CD14-positive monocyte (primary cell): Measurements from ENCODE around the gene PLXNB1. TPM values are rescaled to one million over a fixed set of nuclear protein-coding genes. Genes with fewer than 3 reads are reported as not detected.
"Not testable (repeated sequence)": the region's sequence is repeated elsewhere in the genome, so short reads cannot be mapped to it uniquely, and the experiment has no call there.

Experiments used
- DNase-seq, 3 donors: peaks; one replicate each; pipeline ENCODE4 v3.0.0-alpha.2; 2011 to 2022
- H2AFZ ChIP-seq: 2 replicates; pipeline ENCODE4 v1.6.0; 2012; ENCODE audit warnings: mild to moderate bottlenecking, low read depth, low read length, inconsistent platforms; ENCODE audit not compliant: insufficient read depth, poor library complexity, severe bottlenecking
- H3K27ac ChIP-seq, 2 donors: 1 replicate in 1 of 2; 2 replicates in 1 of 2; pipeline ENCODE4 v1.5.1; 2012 to 2013; ENCODE audit warnings: low read length in 2 of 2, control low read depth in 1 of 2, inconsistent platforms in 1 of 2, low read depth in 1 of 2, mild to moderate bottlenecking in 1 of 2
- H3K27me3 ChIP-seq, 2 donors: one replicate each; pipeline versions ENCODE4 v1.6.0 to v1.6.1; 2011 to 2013; ENCODE audit warnings: low read length in 2 of 2; ENCODE audit not compliant: control insufficient read depth in 2 of 2, insufficient read depth in 2 of 2
- H3K36me3 ChIP-seq, 2 donors: replicated peaks in 1 of 2; 1 replicate in 1 of 2; 2 replicates in 1 of 2; pipeline versions ENCODE4 v1.5.1 to v1.6.1; 2012 to 2013; ENCODE audit warnings: low read length in 2 of 2, control low read depth in 1 of 2, inconsistent platforms in 1 of 2, mild to moderate bottlenecking in 1 of 2; ENCODE audit not compliant: insufficient read depth in 2 of 2, control insufficient read depth in 1 of 2
- H3K4me1 ChIP-seq, 2 donors: 1 replicate in 1 of 2; 2 replicates in 1 of 2; pipeline versions ENCODE4 v1.5.1 to v1.6.1; 2012 to 2013; ENCODE audit warnings: low read length in 2 of 2, control low read depth in 1 of 2, inconsistent platforms in 1 of 2, mild to moderate bottlenecking in 1 of 2, moderate library complexity in 1 of 2; ENCODE audit not compliant: insufficient read depth in 2 of 2, control insufficient read depth in 1 of 2
- H3K4me2 ChIP-seq: replicated peaks from 2 replicates; pipeline ENCODE3; 2012; ENCODE audit warnings: low read length, moderate library complexity, mild to moderate bottlenecking; ENCODE audit not compliant: poor library complexity, severe bottlenecking; ENCODE audit errors: extremely low read depth
- H3K4me3 ChIP-seq, 3 experiments: fragments of 200-600 bp in 1 of 3; sonication (generic) in 1 of 3; replicated peaks in 1 of 3; 1 replicate in 2 of 3; 2 replicates in 1 of 3; pipeline ENCODE4 v1.5.1; 2011 to 2013; ENCODE audit warnings: low read length in 3 of 3, mild to moderate bottlenecking in 3 of 3, control low read depth in 2 of 3, low read depth in 2 of 3, inconsistent platforms in 1 of 3, moderate library complexity in 1 of 3
- H3K79me2 ChIP-seq: 2 replicates; pipeline ENCODE4 v1.6.0; 2012; ENCODE audit warnings: mild to moderate bottlenecking, control low read depth, inconsistent platforms, low read length, moderate library complexity; ENCODE audit not compliant: insufficient read depth
- H3K9ac ChIP-seq: 2 replicates; pipeline ENCODE4 v1.6.0; 2017; ENCODE audit warnings: low read length, mild to moderate bottlenecking; ENCODE audit not compliant: insufficient read depth, poor library complexity, severe bottlenecking
- H3K9me3 ChIP-seq, 2 donors: replicated peaks in 1 of 2; 1 replicate in 1 of 2; 2 replicates in 1 of 2; pipeline versions ENCODE4 v1.5.1 to v1.6.1; 2012 to 2013; ENCODE audit warnings: low read length in 2 of 2, control low read depth in 1 of 2; ENCODE audit not compliant: control insufficient read depth in 1 of 2, insufficient read depth in 1 of 2
- H4K20me1 ChIP-seq: 2 replicates; pipeline ENCODE4 v1.6.0; 2012; ENCODE audit warnings: mild to moderate bottlenecking, low read length, control low read depth, moderate library complexity; ENCODE audit not compliant: insufficient read depth
- H3K27ac Mint-ChIP-seq, 7 donors: one replicate each; pipeline ENCODE4 v1.8.0; 2020; ENCODE audit warnings: mild to moderate bottlenecking in 7 of 7, mixed read lengths in 7 of 7, moderate library complexity in 6 of 7, inconsistent platforms in 2 of 7
- H3K27me3 Mint-ChIP-seq, 3 donors: one replicate each; pipeline ENCODE4 v1.8.0; 2021 to 2022; ENCODE audit warnings: low read depth in 3 of 3, mild to moderate bottlenecking in 3 of 3, mixed read lengths in 3 of 3, moderate library complexity in 3 of 3, inconsistent platforms in 1 of 3
- H3K36me3 Mint-ChIP-seq, 2 donors: one replicate each; pipeline ENCODE4 v1.8.0; 2020; ENCODE audit warnings: mixed read lengths in 2 of 2, inconsistent platforms in 1 of 2, mild to moderate bottlenecking in 1 of 2
- H3K4me1 Mint-ChIP-seq: one replicate; pipeline ENCODE4 v1.8.0; 2020; ENCODE audit warnings: mild to moderate bottlenecking, mixed read lengths
- H3K4me3 Mint-ChIP-seq, 2 donors: one replicate each; pipeline ENCODE4 v1.8.0; 2020; ENCODE audit warnings: mild to moderate bottlenecking in 2 of 2, mixed read lengths in 2 of 2, moderate library complexity in 1 of 2
- H3K9me3 Mint-ChIP-seq, 7 donors: one replicate each; pipeline ENCODE4 v1.8.0; 2020 to 2022; ENCODE audit warnings: mixed read lengths in 7 of 7, mild to moderate bottlenecking in 6 of 7, moderate library complexity in 6 of 7, inconsistent platforms in 2 of 7
- WGBS: methylation state at CpG from one replicate; pipeline ENCODE4 v1.1.5; 2013; ENCODE audit warnings: missing lambda C conversion rate; ENCODE audit not compliant: insufficient coverage; 5-methylcytosine and 5-hydroxymethylcytosine counted together
- intact Hi-C, 2 donors: fragments of 100-400 bp; cut with micrococcal nuclease; formaldehyde crosslinking; loops; one replicate each; pipeline versions ENCODE4 v1.15.0 to v1.15.1; 2023
- polyA plus RNA-seq, 3 donors: library from polyadenylated mRNA; depleted of rRNA in 1 of 3; unstranded in 2 of 3; stranded (reverse) in 1 of 3; fragments of 300-500 nt in 2 of 3; fragments of >200 nt in 1 of 3; fragmentation: Illumina TruSeq in 2 of 3; gene quantifications; 1 replicate in 2 of 3; 2 replicates in 1 of 3; pipeline ENCODE4 v1.2.3, GENCODE V29; 2012 to 2021
- TF ChIP-seq, protein P1 (sequence below): fragments of 200-600 bp; IDR thresholded peaks from one replicate; pipeline ENCODE4 v1.8.0; 2022; ENCODE audit warnings: antibody characterized with exemption, mild to moderate bottlenecking

The PLXNB1 gene
- polyA plus RNA-seq, 3 donors, result 0.14 to 4.3 TPM; not detected in 1

DNA sequence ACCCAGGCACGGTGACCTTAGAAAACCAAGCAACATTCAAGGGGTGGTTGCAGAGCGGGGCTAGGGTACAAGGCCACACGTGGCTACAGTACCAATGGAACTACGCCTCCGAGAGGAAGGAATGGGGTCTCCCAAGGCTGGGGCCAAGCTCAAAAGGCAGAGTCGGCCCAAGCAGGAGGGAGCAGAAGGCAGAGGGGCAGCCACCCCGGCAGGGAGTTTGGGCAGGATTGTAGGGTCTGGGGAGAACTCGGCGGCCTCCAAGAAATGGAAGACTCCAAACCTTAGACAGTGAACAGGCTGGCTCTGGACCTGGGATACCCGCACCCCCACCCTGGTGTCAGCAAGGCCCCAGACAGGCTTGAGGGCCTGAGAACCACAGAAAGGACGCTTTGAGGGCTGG, 45.3 kb upstream of the PLXNB1 start:
- Mint-ChIP-seq H3K27me3 (no peaks in the 10 kb centered on the region), H3K27ac (peak overlapping the region in 4 of 7 donors; percentile 47 to 71 (median 62)), H3K4me3 (no peak overlapping the region), H3K9me3 (no peaks in the 10 kb centered on the region), H3K36me3 (peaks cover 39 to 61% of the 10 kb centered on the region in 2 donors), H3K4me1 (peaks cover 31% of the 10 kb centered on the region)
- no peak overlapping the region for H2AFZ ChIP-seq
- intact Hi-C loops, result no loop called here
- peaks cover 19% of the 10 kb centered on the region for H4K20me1 ChIP-seq
- H3K4me2 ChIP-seq, result no peak overlapping the region
- H3K4me1 ChIP-seq, result peaks cover 29 to 36% of the 10 kb centered on the region in 2 donors
- H3K27me3 ChIP-seq, result no peaks in the 10 kb centered on the region
- H3K9ac ChIP-seq, result no peak overlapping the region
- 93% methylated on average over 9 of the region's 11 CpGs for WGBS
- no peak for DNase-seq
- H3K36me3 ChIP-seq, result peaks cover 18 to 50% of the 10 kb centered on the region in 2 donors
- TF ChIP-seq, protein P1, sequence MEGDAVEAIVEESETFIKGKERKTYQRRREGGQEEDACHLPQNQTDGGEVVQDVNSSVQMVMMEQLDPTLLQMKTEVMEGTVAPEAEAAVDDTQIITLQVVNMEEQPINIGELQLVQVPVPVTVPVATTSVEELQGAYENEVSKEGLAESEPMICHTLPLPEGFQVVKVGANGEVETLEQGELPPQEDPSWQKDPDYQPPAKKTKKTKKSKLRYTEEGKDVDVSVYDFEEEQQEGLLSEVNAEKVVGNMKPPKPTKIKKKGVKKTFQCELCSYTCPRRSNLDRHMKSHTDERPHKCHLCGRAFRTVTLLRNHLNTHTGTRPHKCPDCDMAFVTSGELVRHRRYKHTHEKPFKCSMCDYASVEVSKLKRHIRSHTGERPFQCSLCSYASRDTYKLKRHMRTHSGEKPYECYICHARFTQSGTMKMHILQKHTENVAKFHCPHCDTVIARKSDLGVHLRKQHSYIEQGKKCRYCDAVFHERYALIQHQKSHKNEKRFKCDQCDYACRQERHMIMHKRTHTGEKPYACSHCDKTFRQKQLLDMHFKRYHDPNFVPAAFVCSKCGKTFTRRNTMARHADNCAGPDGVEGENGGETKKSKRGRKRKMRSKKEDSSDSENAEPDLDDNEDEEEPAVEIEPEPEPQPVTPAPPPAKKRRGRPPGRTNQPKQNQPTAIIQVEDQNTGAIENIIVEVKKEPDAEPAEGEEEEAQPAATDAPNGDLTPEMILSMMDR, result no peak
- peak overlapping the region in 1 of 2 donors; percentile 41 for H3K27ac ChIP-seq
- H3K79me2 ChIP-seq, result peaks cover 31% of the 10 kb centered on the region
- H3K4me3 ChIP-seq, result no peak overlapping the region
- no peaks in the 10 kb centered on the region for H3K9me3 ChIP-seq

- Mint-ChIP-seq H3K27ac (peak overlapping the region; percentile 9 to 85 (median 69)), H3K36me3 (peaks cover 41 to 61% of the 10 kb centered on the region in 2 donors), H3K4me3 (no peak overlapping the region), H3K4me1 (peaks cover 36% of the 10 kb centered on the region), H3K9me3 (no peaks in the 10 kb centered on the region), H3K27me3 (no peaks in the 10 kb centered on the region)
- no peak overlapping the region for H2AFZ ChIP-seq
- H3K79me2 ChIP-seq, result peaks cover 36% of the 10 kb centered on the region
- intact Hi-C loops, result no loop called here
- H3K9me3 ChIP-seq, result no peaks in the 10 kb centered on the region
- peak overlapping the region in 1 of 2 donors; percentile 9 for H3K27ac ChIP-seq
- H3K27me3 ChIP-seq, result no peaks in the 10 kb centered on the region
- no peak overlapping the region for H3K9ac ChIP-seq
- TF ChIP-seq, protein P1, result no peak
- H3K36me3 ChIP-seq, result peaks cover 23 to 52% of the 10 kb centered on the region in 2 donors
- no peak overlapping the region for H3K4me2 ChIP-seq
- peaks cover 35 to 42% of the 10 kb centered on the region in 2 donors for H3K4me1 ChIP-seq
- 100% methylated on average over 1 of the region's 4 CpGs for WGBS
- no peak overlapping the region for H3K4me3 ChIP-seq
- no peak for DNase-seq
- H4K20me1 ChIP-seq, result peaks cover 19% of the 10 kb centered on the region
These were observed 44.7 kb upstream of the PLXNB1 start for GRCh38 chr3:48474619-48475018.

GRCh38 chr3:48474031-48474430, 44.1 kb upstream of the PLXNB1 start:
- H3K4me2 ChIP-seq, H3K9ac ChIP-seq, H3K27me3 ChIP-seq, intact Hi-C loops, H3K9me3 ChIP-seq, H3K9me3 Mint-ChIP-seq, DNase-seq, H3K27me3 Mint-ChIP-seq, H2AFZ ChIP-seq, H3K4me3 Mint-ChIP-seq, H3K4me3 ChIP-seq: not testable (repeated sequence)
- H3K36me3 Mint-ChIP-seq, result peaks cover 44 to 63% of the 10 kb centered on the region in 2 donors
- Histone ChIP-seq H3K27ac (peak overlapping the region in 1 of 2 donors; percentile 88), H4K20me1 (peaks cover 17% of the 10 kb centered on the region), H3K4me1 (peaks cover 41 to 48% of the 10 kb centered on the region in 2 donors), H3K36me3 (peaks cover 27 to 55% of the 10 kb centered on the region in 2 donors), H3K79me2 (peaks cover 42% of the 10 kb centered on the region)
- H3K4me1 Mint-ChIP-seq, result peaks cover 37% of the 10 kb centered on the region
- peak overlapping the region in 5 of 7 donors; percentile 65 to 100 (median 95) for H3K27ac Mint-ChIP-seq
- WGBS, result 100% methylated on average over 2 of the region's 4 CpGs
